ENCODE results near the gene RTN4. TPM values are rescaled to one million over a fixed set of nuclear protein-coding genes. Genes with fewer than 3 reads are reported as not detected.
A peak's percentile ranks its signal among the peaks of the same experiment; 100 is the strongest.

The RTN4 gene
- total and polyA plus RNA-seq, 8 donors = 181 to 373 (median 200) TPM

DNA sequence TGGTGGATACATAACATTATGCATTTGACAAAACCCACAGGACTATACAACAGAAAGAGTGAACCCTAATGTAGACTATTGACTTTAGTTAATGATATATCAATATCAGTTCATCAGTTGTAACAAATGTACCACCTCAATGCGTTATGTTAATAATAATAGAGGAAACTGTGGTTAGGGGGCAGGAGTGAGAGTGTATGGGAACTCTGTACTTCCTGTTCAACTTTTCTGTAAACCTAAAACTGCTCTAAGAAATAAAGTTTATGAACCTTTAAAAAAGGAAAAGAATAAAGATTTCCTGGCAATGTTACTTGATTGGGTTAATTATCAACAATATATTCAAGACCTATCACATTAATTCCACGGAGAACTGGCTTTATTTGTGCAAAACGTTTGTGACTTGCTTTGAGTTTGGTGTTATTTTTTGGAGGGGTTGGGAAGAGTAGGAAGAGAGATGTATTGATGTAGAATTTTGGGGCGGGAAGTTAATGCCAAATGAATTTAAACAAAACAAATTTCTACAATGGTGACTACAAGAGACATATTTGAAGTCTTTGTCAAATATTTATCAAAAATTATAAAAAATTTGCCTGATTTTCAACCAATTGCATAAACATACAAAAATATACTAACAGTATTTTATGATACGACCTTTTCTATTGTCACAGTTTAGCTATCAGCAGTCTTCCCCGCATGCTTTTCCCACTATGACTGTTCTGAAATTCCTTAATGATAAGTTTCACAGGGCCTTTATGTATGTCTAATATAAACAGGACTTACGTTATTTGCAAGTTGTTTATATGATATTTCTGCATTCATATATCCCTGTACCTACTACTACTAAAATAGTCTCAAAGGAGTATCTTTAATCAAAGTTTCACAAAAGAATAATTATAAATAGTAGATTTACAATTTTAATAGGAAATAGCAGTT lies 2.1 kb upstream of the RTN4 start:
- H3K27ac ChIP-seq = peak overlapping the region; percentile 99

DNA sequence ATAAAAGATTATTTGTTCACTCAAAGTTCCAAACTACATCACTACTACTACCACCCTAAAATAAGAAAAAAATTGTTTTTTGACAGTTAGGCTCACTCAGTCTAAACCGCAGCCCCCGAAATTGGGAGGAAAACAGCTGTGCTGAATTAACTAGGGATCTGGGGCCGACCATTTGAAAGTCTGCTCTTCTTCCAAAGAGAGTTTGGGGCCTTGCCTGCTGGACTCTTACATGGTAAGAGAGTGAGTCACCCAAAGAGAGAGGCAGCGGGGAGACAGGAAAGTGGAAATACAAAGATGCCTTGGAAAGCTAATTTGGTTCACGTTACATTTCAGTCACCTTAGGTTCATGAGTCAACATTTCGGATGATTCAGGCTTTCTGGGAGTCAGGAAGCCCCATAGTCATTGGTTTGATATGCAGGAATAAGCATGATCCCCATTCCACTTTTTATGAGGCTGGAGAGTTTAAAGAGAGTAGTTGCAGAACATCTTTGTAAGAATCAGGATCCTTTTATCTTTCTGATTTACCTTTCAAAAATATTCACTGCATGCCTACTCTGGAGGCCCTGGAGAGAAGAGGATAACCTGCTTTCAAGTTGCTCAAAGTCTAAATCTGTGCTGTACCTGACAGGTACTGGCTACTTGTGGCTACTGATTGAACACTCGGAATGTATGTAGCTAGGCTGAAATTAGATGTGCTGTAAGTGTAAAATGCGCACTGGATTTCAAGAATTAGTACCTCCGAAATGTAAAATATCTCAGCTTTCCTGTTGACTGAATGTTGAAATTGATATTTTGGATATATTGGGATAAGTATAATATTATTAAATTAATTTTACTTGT lies 995 bp upstream of the RTN4 start:
- peaks cover 25 to 39% of the 10 kb centered on the region in 2 donors for H3K4me1 ChIP-seq
- TF ChIP-seq, protein P1, sequence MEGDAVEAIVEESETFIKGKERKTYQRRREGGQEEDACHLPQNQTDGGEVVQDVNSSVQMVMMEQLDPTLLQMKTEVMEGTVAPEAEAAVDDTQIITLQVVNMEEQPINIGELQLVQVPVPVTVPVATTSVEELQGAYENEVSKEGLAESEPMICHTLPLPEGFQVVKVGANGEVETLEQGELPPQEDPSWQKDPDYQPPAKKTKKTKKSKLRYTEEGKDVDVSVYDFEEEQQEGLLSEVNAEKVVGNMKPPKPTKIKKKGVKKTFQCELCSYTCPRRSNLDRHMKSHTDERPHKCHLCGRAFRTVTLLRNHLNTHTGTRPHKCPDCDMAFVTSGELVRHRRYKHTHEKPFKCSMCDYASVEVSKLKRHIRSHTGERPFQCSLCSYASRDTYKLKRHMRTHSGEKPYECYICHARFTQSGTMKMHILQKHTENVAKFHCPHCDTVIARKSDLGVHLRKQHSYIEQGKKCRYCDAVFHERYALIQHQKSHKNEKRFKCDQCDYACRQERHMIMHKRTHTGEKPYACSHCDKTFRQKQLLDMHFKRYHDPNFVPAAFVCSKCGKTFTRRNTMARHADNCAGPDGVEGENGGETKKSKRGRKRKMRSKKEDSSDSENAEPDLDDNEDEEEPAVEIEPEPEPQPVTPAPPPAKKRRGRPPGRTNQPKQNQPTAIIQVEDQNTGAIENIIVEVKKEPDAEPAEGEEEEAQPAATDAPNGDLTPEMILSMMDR (IDR thresholded peaks at IDR 0.05) = no peak
- no peaks in the 10 kb centered on the region for H3K36me3 ChIP-seq
- no peaks in the 10 kb centered on the region for H3K27me3 ChIP-seq
- no peaks in the 10 kb centered on the region for H3K9me3 ChIP-seq
- peak overlapping the region; percentile 29 to 86 for H3K4me3 ChIP-seq
- intact Hi-C loops (cut with DNase I) = no loop called here
- ATAC-seq (peak; percentile 34), DNase-seq (peak in 3 of 4 donors; percentile 45 to 66 (median 61))
- peak overlapping the region; percentile 99 for H3K27ac ChIP-seq

More for the DNA sequence above, 2.1 kb upstream of the RTN4 start:
- DNase-seq = no peak
- peak overlapping the region in 1 of 2 donors; percentile 86 for H3K4me3 ChIP-seq
- ATAC-seq = no peak
- H3K27me3 ChIP-seq = no peaks in the 10 kb centered on the region
- intact Hi-C loops (cut with DNase I) = no loop called here
- TF ChIP-seq, protein P1 (IDR thresholded peaks at IDR 0.05) = no peak
- no peaks in the 10 kb centered on the region for H3K36me3 ChIP-seq
- no peaks in the 10 kb centered on the region for H3K9me3 ChIP-seq
- H3K4me1 ChIP-seq = peaks cover 15 to 27% of the 10 kb centered on the region in 2 donors

- peak overlapping the region; percentile 86 to 91 for H3K4me3 ChIP-seq
- H3K9me3 ChIP-seq = no peaks in the 10 kb centered on the region
- DNase-seq (no peak), ATAC-seq (no peak)
- H3K27ac ChIP-seq = peak overlapping the region; percentile 99
- H3K27me3 ChIP-seq = no peaks in the 10 kb centered on the region
- H3K36me3 ChIP-seq = no peaks in the 10 kb centered on the region
- intact Hi-C loops (cut with DNase I) = loop anchor here in 1 of 2 donors (10.0 kb wide), 1 partner anchor 115 kb away; no protein-coding TSS in a partner anchor
- TF ChIP-seq, protein P1 (IDR thresholded peaks at IDR 0.05) = no peak
- peaks cover 36 to 53% of the 10 kb centered on the region in 2 donors for H3K4me1 ChIP-seq
These were observed 491 bp downstream of the RTN4 start for GRCh38 chr2:55049821-55050099.

- Histone ChIP-seq H3K27ac (peak overlapping the region; percentile 99), H3K4me3 (peak overlapping the region; percentile 86 to 91), H3K27me3 (no peaks in the 10 kb centered on the region), H3K36me3 (no peaks in the 10 kb centered on the region), H3K4me1 (peaks cover 36 to 59% of the 10 kb centered on the region in 2 donors), H3K9me3 (no peaks in the 10 kb centered on the region)
- TF ChIP-seq, protein P1 (IDR thresholded peaks at IDR 0.05) = peak; percentile 47 to 57
- ATAC-seq (peak; percentile 65), DNase-seq (peak; percentile 75 to 93 (median 92))
- intact Hi-C loops (cut with DNase I) = loop anchor here in 1 of 2 donors (10.0 kb wide), 1 partner anchor 116 kb away; no protein-coding TSS in a partner anchor
These were observed 1.0 kb downstream of the RTN4 start for GRCh38 chr2:55049043-55049820.

All from left lung (tissue), 10 donors.